Regular cardiac myocyte (primary cell): Measurements from ENCODE around the gene HCRTR1. TPM values are rescaled to one million over a fixed set of nuclear protein-coding genes. Genes with fewer than 3 reads are reported as not detected.

Source experiments
- total RNA-seq: library from RNA; depleted of rRNA; stranded (reverse); fragments of >200 nt; gene quantifications from 2 replicates; pipeline ENCODE4 v1.2.3, GENCODE V29; 2014

The HCRTR1 gene
- under 0.01 TPM in 1 of 2 replicates, not detected in the other for total RNA-seq

GRCh38 chr1:31617218-31617915 is at the start of gene HCRTR1:
HCRTR1 (plus strand) TSS chr1:31617689; CDS start chr1:31619193, 1,504 bp downstream.

GRCh38 chr1:31576201-31576669 is 41.3 kb upstream of the HCRTR1 start, which contains the start of gene TINAGL1:
TINAGL1 (plus strand) TSS chr1:31576515; CDS start chr1:31577149, 634 bp downstream.

DNA sequence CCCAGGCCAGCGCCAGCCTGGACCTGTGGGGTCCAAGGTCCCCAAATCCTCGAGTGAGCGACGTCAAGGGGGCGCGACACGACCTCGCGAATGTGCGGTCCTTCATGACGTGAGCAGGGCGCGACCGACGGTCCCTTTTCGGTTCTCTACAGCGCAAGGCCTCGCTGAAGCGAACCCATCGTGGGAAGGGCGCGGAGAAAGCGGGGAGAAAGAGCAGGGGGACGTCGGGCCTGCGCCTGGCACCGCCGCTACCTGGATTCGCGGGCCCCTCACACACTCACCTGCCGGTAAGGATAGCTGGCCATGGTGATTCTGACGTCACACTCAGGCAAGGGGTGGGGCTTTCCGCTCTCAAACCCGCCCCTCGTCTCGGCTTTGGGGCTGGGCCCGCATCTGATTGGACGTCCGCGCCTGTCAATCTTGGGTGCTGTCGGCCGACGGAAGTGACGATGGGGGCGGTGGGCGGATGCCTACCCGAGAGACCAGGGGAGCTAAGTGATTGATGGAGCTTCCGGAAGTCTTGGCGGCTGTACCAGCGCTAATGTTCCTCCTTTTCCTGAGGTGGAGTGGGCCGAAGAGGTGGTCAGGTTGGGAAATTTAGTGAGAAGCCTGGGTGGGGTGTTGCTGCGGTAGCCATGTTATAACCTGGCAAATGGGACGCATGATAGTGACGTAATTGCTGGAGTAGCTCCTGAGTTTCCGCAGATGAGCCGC is 27.2 kb downstream of the HCRTR1 start, which contains the start of gene PEF1:
Gene PEF1, minus strand, starts transcription at position 317 of the 714 bp plus-strand sequence. Its CDS starts 12 bp downstream, at position 305.

Other genes starting within 250 kb of the HCRTR1 start
- gene FABP3, start 244.6 kb upstream of the HCRTR1 start, total RNA-seq, result 2.7 and 2.8 TPM in 2 replicates
- 1.4 and 3.6 TPM in 2 replicates for gene SERINC2, start 204.5 kb upstream of the HCRTR1 start, total RNA-seq
- 369 and 742 TPM in 2 replicates for gene TINAGL1, start 41.2 kb upstream of the HCRTR1 start, total RNA-seq
- 84.3 and 100 TPM in 2 replicates for gene PEF1, start 27.2 kb downstream of the HCRTR1 start, total RNA-seq
- 14.2 and 97.5 TPM in 2 replicates for gene COL16A1, start 86.3 kb downstream of the HCRTR1 start, total RNA-seq
- gene ADGRB2, start 146.7 kb downstream of the HCRTR1 start, total RNA-seq, result 2.1 and 8.2 TPM in 2 replicates
- 32.8 and 44.0 TPM in 2 replicates for gene SPOCD1, start 198.3 kb downstream of the HCRTR1 start, total RNA-seq